Inflammatory macrophage treated with lipopolysaccharide for 4 hours (primary cell): ENCODE results near the gene HHLA2.
A peak's percentile ranks its signal among the peaks of the same experiment; 100 is the strongest.

Experiments used
- DNase-seq: peaks from one replicate; pipeline ENCODE4 v3.0.0-alpha.2; 2020

HHLA2 gene

DNA sequence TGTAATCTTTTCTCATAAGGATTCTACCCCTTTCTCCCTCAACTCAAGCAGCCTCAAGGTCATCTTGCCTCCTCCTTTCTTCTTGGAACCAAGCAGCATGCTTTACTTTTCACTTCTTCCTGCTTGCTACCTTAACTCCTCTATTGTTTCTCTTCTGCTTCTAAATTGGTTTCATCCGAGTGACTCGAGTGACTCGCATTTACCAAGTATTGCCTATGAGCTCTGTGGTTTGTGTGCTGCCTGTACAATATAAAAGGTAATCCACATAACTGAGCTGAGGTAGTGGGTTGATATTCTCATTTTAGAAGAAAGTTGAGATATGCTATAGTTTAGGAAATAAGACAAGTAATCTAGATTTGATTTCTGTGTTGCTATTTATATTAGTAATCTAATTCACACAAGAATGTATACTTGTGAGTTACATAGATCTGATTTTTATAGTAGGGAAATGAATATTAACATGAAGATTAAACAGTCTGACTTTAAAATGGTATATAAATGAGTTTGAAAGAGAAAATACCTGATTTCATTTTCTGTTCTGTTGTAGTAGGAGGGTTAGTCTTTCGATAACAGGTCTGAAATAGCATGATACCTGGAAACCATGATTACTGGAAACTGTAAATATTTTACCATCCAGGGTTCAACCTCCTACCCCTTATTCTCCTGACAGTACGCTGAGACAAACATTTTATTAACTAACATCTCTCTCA, 5.5 kb downstream of the HHLA2 start:
- no peak for DNase-seq

DNA sequence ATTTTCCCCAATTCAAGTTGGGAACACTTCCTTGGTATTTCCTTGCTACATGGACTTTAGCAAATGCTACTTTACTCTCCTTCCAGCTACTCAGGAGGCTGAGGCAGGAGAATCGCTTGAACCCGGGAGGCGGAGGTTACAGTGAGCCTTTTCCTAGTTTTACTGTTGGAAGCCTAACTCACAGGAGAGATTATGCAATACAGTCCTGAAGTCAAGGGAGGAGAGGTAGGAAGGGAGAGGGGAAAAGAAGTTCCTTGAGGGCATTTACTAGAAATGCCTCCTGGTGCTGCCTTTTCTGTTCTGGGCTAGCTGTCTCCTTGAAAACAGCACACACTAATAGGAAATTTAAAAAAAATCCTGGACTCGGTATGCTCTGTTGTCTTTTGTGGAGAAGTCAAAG, 6.2 kb downstream of the HHLA2 start:
- DNase-seq, result no peak

DNA sequence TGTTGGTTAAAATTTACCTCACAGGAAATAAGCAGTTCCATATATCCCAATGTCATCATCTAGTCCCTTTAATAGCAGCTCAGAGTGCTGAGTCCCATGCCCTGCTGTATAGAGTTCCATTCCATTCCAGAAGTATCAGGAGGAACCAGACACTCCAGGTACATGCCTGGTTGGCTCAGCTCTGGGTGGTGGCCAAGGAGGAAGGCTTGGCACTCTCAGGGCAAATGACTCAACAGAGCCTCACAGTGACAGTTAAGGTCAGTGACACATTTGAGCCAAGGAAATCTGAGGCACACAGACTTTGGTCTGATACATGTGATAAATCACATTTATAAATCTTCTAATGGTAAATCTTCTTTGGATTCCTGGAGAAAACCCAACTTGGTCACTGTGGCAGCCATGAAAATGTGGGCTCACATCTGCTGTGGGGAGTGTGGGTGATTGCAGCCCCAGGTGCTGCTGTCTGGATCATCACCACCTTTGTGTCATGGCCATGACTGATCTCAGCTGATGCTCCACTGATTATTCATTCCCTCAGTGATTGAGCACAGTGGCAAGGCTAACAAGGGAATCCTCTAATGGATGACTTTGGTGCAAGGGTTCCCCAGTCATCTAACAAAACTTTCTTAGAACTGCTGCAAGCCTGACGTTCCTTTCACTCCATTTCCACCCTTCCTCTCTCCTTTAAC, 9.3 kb downstream of the HHLA2 start:
- DNase-seq, result no peak

DNA sequence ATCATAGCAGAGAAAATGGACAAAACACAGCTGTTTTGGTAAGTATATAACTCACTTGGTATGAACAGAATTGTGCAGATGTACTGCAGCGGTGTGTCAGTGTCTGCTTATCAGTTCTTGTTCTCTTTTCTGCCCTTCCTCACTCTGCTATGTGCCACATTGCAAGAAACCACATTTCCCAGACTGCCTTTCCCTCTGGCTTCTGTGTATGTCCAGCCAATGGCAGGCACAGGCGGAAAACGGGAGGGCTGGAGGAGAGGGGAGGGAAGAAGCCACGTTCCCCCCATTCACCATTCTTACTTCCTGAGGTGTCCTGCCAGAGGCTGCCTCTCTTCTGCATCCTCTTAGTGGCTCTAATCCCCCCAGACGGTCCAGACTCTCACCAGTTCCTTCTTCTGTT, 15.4 kb downstream of the HHLA2 start:
- DNase-seq, result peak; percentile 15

DNA sequence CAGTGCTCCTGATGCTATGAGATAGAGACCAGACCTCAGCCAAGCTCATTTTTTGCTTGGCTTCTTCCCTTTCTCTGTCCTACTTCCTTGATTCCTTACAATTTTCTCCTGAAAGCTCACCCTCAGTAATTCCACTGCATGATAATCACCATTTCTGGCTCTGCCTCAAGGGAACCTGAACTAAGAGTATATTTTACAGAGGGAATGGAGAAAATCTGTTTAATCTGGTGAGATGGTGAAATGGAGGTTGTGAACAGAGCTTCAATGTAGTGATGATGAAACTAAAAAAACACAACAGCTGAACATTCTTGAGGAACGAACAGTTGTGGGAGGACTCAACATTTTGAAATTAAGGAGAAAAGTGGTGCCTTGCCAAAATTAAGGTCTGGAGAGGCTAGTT, 16.3 kb downstream of the HHLA2 start:
- DNase-seq, result no peak

DNA sequence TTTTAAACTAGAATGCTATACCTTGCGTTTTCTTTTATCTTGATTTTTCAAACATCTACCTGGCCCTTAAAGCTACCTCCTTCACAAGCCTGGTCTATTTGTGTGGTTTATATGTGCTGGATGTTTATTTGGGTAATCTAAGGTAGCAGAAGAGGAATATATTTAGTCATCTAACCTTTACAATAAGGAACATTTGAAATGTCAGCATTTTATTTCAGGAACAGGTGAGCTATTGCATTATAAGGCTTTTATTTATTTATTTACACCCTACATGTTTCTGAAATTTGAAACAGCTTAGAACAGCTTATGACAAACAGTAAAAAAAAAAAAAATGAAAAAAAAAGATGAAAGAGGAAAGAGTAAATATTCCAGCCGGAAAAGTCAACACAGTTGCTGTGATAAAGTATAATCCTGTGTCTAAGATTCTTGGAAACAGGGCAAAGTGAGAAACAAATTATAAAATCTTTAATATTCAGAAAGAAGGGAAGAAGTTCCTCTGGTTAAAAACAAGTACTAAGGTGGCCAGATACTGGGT, 19.5 kb downstream of the HHLA2 start:
- no peak for DNase-seq

DNA sequence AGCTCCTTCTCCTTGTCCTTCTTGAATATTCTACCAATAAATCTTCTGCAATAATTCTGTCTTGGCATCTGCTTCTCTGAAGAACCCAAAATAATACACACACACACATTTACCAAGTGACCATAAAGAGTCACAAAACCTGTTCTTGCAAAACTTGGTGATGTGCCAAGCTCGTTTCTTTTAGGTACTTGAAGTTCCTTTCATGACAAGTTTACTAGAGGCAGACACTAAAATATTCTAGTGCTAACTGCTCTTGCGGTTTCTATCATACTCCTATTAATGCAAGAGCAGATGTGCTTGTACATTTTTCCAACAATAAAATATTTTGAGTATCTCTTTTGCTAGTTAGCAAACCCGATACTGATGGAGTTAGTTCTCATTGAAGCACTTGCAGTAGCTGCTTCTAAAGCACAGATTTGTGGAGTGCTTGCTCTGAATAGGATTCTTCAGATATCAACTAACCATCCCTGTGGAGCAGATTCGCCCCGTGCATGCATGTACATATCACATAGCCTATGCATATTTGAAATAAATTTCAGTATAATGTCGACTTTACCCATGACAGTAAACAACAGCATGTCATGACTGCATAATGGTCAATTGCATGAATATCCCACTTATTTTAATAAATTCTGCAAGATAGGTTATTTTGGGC, 23.2 kb downstream of the HHLA2 start:
- peak; percentile 1 for DNase-seq

DNA sequence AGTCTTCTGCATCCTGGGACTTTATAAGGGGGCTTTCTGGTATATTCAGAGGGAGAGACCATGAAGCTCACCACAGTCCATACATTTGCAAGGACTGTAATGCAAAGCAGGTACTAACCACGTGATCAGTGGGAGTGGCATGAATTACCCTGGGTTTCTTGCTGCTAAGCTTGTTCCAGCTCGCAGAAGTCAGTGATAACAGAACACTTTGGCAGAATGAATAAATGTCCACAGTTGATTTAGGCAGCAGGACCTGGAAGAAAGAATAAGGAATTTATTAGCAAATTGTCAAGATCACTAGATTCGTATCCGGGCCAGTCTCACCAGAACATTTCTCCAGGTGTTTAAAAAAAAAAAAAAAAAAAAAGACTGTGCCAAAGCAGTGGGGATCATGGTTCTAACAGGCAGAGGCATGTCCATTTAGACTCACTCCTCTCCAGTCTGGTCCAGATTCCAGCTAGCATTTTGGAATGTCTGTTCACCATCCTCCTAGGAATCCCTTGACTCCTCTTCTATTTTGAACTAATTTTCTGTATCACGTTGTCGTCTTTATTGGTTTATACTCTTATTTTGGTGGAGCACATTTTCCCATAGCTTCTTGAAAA, 24.5 kb downstream of the HHLA2 start:
- DNase-seq, result no peak

DNA sequence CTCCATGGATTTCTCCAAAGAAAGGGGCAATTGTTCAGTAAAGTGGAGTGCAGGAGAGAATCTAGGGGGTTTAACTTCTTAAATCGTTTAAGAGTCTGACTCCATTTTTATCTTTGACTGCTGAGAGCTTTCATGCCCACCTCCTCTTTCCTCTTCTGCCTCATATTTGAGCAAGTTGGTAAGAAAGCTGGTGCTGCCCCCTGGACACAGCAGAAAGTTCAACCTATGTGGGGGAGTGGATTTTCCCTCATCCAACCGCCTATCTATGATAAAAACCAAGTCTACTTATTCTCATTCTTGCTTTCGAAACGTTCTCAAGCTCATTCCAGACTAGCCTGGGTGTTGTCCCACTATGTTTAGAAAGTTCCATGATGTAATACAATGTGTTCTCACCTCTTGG, 26.0 kb downstream of the HHLA2 start:
- DNase-seq, result peak; percentile 32

DNA sequence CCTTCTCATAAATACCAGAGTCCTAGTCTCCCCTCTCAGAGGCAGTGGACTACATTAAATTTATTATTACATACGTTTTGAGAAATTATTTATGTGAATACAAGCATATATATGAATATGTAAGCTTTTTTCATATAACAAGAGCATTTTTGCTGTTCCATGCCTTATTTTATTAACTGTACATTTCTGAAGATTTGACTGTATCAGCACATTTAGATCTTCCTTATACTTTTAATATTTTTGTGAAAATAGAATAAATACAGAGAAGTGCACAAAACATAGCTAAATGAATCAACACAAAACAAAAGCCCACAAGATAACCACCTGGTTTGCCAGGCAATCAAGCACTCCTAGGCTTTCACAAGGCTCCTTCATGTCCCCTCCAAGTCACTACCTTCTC, 27.8 kb downstream of the HHLA2 start:
- no peak for DNase-seq

DNA sequence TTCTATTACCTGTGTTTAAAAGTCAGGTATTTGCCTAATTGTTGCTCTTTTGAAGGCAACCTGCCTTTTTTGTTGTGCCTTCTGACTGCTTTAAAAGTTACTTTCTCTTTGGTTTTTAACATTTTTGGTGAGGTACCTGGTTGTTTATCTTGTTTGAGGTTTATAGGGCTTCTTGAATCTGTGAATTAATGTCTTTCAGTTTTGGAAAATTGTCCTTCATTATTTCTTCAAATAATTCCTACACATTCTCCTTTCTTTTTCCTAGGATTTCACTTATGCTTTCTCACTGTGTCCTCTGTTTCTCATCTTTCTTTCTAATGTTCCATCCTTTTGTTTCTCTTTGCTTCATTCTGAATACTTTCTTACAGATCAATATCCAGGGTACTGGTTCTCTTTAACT, 30.8 kb downstream of the HHLA2 start:
- DNase-seq, result no peak

DNA sequence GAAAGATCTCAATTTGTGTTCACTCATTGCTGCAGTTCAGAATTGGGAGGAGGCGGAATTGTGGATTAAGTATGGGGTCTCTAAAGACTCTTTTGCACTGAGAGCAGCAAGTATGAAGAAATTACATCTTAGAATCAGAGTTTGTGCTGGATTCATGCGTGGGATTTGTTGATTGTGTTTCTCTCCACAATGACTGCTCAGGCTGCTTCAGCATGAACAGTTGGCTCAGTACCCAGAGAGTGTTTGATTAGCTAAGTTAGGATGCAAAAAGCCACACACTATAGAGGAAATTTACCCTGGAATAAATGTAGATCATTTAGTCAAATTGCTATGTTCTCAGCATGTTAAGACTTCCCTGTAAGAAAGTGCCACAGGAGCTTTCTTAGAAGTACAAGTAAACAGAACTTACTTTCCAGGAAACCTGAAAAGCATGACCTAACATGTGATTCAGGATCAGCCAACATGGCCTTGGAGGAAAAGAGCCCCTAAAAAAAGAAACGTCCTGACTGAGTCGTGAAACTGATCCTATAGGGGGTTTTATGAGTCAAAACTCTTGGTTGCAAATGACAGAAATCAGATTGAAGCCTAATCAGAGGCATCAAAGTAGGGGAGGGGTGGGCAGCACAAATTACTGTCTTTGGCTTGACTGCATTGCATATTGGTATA, 32.6 kb downstream of the HHLA2 start:
- DNase-seq, result peak; percentile 18

DNA sequence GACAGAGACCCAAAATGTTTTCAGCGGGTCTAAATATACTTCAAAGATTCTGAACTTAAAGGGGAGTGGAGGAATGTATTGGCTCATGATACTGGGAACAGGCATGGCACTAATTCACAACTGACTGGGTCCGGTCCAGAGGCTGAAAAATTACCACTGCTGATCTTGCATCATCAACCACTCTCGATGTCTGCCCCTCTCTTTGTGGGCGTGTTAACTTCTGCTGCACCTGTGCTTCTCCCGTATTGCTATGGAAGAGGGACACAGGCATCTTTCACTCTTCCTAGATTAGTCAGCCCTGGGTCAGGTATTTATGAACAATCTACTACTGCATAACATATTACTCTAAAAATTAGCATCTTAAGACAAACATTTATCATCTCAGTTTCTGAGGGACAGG, 33.2 kb downstream of the HHLA2 start:
- DNase-seq, result no peak

DNA sequence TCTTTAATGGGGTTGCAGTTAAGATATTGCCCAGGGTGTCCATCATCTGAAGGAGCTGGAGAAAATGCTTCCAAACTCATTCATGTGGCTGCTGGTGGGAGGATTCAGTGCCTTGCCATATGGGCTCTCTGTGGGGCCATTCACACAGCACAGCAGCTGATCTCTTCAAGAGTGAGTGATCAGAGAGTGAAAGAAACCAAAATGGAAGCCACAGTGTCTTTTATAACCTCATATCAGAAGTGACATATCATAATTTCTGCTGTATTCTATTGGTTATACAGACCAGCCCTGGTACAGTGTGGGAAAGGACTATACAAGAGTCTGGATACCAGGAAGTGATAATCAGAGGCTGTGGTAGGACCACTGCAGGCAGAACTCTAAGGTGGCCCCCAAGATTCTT, 33.6 kb downstream of the HHLA2 start:
- no peak for DNase-seq

DNA sequence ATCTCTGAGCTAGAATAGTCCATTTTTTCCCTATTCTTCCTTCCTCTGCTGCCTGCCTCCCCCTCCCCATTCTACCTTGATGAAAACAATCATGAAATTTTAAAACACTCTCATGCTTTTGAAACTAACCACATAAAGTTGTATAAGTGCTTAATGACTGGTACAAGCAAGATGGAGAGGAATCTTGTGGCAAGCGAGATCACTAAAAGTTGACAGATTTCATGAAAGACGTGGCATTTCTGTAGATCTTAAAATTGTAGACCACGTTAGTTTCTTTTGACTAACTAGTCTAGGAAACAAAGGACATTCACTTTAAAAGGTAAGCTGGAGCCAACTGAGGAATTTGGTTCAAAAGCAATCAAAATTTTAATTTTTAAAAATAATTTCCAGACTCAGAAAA, 35.4 kb downstream of the HHLA2 start:
- no peak for DNase-seq

DNA sequence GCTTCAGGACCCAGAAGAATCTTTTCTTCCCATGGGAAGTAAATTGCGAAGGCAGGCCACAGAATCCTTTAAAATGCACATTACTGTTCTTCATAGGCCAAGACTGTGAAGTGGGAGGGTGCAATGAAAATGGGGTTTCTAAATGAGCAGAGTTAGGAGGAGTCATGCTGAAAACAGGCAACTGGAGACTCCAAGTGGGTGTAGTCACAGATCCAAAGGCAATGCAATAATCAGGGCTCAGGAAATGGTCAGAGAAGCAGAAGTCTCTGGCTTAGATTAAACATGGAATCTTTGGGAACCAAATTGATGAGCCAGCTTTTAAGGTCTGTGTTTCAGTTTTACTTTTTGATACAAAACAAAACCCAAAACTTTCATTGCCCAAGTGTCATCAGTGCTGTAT, 37.6 kb downstream of the HHLA2 start:
- peak; percentile 72 for DNase-seq

DNA sequence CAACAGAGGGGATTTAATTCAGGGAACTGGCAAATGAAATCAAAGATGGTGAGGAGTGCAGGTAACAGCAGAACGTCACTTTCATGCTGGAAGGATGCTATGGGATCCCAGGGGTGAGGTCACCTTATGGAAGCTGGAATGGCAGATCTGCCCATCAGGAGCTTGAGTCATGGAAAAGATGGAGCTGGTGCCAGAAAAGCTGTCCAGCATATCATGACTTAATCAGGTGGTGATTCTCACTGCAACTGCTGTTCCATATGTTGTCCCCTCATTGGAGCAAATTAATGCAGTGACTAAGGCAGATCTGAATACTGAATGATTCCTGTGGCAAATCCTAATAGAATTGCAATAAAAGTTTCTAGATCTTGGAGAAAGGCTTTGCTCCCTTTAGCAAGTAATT, 38.4 kb downstream of the HHLA2 start:
- DNase-seq, result no peak

DNA sequence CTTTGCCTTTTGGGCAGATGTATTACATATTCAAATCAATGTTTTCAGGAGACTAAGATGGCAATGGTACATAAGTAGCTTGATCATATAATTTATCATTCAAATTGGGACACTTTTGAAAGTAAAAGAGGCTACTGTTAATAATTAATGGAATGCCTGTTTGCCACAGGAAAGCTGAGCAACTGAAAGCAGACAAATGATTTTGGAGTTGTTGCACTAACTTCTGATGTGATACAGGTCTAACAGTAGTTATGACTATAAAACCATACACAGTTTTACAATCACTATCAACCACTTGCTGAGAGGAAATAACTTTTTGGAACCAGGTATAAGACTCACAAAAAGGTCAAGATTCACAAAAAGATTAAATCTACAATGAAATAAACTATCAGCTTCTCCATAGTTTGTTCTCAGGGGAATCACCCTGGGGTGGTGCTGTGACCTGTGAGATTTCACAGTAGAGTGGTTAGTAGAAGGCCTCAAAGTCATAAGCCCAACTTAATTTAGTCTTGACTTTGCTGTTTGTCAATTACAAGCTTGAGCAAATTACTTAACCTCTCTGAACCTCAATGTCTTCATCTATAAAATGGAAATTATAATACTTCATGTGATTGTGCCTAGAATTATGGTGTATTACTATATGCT, 42.7 kb downstream of the HHLA2 start:
- no peak for DNase-seq

DNA sequence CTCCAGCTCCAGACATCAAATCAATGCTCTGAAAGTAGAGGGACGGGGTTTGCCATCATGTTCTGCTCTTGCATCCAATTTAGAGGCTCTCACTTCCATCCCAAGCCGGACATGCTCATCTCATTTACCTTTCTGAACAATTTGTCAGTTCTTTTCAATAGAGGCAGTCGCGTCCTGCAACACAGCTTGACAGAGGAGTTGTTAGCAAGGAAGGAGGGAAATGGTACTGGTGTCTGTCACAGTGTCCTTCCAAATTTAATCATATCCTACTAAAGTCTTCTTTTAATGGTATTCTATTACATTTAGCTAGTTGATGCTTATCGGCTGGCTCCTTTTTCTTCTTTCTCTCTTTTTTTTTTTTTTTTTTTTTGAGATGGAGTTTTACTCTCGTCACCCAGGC, 45.6 kb downstream of the HHLA2 start:
- no peak for DNase-seq

DNA sequence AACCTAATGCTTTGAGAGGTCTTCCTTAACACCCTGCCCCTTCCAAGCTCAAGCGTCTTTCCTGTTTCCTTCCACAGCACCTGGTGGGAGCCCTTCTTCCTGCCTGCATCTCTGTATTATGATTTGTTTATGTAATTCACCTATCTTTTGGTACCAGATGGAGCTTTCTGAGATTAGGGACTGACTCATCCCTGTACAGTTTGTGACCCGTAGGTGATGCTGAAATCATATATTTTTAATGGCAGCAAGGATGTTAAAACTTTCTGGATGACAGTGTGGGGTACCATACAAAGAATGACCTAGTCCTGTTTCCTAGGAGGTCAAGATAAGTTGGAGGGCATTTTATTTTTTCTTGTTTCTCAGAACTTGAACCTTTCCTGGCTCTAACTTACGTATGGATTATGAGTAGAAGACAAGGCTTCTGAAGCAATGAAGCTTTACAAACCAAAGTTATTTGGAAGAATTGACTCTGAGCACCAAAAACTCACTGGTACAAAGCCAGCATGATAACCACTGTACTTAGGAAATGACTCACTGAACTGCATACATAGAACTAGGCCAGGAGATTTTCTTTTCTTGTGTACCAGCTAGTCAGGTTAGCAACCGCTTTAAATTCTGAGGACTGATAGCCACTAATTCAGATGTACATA, 46.6 kb downstream of the HHLA2 start:
- DNase-seq, result no peak

DNA sequence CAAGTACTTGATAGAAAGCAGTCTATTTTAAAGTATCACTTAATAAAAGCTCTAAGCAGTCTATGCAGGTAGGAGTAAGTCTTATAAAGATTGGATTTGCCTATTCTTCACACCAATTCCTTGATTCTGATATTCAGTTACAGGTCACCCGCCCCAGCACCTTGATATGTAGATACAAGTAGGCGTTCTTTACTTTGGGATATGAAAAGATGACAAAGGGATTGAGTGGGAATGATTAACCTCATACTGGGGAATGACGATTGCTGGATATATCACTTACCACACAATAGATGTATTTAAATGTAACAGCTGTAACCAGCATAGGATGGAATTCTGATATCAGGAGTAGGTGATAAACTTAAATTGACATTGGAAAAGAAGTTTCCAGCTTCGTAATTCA, 47.1 kb downstream of the HHLA2 start:
- DNase-seq, result no peak
